ENCODE measurements around the gene MCTP1. TPM values are rescaled to one million over a fixed set of nuclear protein-coding genes. Genes with fewer than 3 reads are reported as not detected.

MCTP1 gene
- total RNA-seq, 4 donors from 2014 or later = 3.3 to 31.4 (median 13.4) TPM

DNA sequence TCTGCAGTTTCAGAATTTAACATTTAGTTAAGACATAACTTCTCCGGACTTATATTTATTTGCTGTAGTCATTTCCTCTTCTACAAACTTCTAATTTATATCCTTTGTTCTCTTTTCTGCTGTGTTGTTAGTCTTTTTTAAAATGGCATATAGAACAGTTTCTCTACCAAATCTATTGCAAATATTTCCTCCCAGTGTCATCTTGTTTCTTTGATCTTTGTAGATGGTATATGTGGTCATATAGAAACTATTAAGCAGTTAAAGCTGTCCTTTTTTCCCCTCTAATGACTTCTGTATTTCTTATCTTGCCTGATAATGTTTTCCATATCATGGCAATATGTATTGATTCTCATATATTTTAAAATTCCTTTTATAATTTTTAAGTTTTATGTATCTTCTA, 264.5 kb downstream of the MCTP1 start:
- intact Hi-C loops (cut with DNase I; ENCODE audit: low total_unique reads) = no loop called here
- TF ChIP-seq, protein P1, sequence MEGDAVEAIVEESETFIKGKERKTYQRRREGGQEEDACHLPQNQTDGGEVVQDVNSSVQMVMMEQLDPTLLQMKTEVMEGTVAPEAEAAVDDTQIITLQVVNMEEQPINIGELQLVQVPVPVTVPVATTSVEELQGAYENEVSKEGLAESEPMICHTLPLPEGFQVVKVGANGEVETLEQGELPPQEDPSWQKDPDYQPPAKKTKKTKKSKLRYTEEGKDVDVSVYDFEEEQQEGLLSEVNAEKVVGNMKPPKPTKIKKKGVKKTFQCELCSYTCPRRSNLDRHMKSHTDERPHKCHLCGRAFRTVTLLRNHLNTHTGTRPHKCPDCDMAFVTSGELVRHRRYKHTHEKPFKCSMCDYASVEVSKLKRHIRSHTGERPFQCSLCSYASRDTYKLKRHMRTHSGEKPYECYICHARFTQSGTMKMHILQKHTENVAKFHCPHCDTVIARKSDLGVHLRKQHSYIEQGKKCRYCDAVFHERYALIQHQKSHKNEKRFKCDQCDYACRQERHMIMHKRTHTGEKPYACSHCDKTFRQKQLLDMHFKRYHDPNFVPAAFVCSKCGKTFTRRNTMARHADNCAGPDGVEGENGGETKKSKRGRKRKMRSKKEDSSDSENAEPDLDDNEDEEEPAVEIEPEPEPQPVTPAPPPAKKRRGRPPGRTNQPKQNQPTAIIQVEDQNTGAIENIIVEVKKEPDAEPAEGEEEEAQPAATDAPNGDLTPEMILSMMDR (IDR thresholded peaks at IDR 0.05) = no peak
- TF ChIP-seq POLR2AphosphoS5 (IDR thresholded peaks at IDR 0.05) (no peak), EP300 (IDR thresholded peaks at IDR 0.05; ENCODE audit: low read depth) (no peak), POLR2A (IDR thresholded peaks at IDR 0.05) (no peak)

DNA sequence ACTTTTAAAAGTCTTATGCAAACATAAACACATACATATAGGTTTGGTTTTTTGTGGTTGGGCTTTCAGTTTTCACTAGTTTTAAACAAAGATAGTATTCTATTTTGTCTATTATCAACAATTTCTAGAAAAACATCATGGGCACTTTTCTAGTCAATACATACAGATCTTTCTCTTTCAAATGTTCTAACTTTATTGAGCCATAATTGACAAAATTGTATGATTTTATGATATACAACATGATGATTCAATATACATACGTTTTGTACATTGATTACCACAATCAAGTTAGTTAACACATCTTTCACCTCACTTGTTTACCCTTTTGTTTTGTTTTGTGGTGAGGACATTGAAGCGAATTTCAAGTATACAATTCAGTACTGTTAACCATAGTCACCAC, 265.9 kb downstream of the MCTP1 start:
- TF ChIP-seq EP300 (IDR thresholded peaks at IDR 0.05; ENCODE audit: low read depth) = no peak
- TF ChIP-seq POLR2AphosphoS5 (IDR thresholded peaks at IDR 0.05) = no peak
- TF ChIP-seq, protein P1 (IDR thresholded peaks at IDR 0.05) = no peak
- TF ChIP-seq POLR2A (IDR thresholded peaks at IDR 0.05) = no peak
- no peak for DNase-seq
- no peak overlapping the region for H3K27ac ChIP-seq
- H3K4me1 ChIP-seq = no peaks in the 10 kb centered on the region
- no peak overlapping the region for H3K4me3 ChIP-seq
- WGBS, 2 donors (ENCODE audit: low coverage in 1 of 2) = 26 to 44% methylated on average over 2 of the region's 2 CpGs
- in situ Hi-C loops (cut with MboI; ENCODE audit: low pct_ligation_motif_present in 1 of 4, low pct_unique_long_range_greater_than_20kb in 1 of 4, low sequenced_read_pairs in 3 of 4) = no loop called here
- no peaks in the 10 kb centered on the region for H3K36me3 ChIP-seq
- intact Hi-C loops (cut with DNase I; ENCODE audit: low total_unique reads) = no loop called here
- no peaks in the 10 kb centered on the region for H3K9me3 ChIP-seq
- no peaks in the 10 kb centered on the region for H3K27me3 ChIP-seq

More for the DNA sequence above, 264.5 kb downstream of the MCTP1 start:
- in situ Hi-C loops (cut with MboI; ENCODE audit: low pct_ligation_motif_present in 1 of 4, low pct_unique_long_range_greater_than_20kb in 1 of 4, low sequenced_read_pairs in 3 of 4) = no loop called here
- DNase-seq = no peak
- H3K4me1 ChIP-seq = no peaks in the 10 kb centered on the region
- H3K4me3 ChIP-seq = no peak overlapping the region
- no peak overlapping the region for H3K27ac ChIP-seq
- no peaks in the 10 kb centered on the region for H3K36me3 ChIP-seq
- 0 to 19% methylated on average over 1 of the region's 1 CpG for WGBS, 2 donors (ENCODE audit: low coverage in 1 of 2)
- no peaks in the 10 kb centered on the region for H3K9me3 ChIP-seq
- no peaks in the 10 kb centered on the region for H3K27me3 ChIP-seq

DNA sequence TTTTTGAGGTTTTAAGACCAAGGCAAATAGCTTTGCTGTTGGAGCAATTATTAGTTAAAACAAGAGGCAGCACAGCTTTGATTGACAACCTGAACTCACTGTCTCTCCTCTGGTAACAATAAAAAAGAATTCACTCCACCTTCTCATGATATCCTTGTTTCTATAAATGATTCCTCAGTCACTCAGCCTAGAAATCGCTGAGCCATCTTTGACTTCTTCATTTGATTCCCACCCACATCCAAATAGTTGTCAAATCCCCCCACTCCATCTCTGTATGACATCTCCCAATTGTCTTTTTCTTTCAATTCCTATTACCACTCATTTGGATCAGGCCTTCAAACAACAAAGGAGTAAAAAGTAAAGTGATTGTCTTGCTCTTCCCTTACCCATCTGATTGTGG, 266.4 kb downstream of the MCTP1 start:
- DNase-seq = no peak
- Histone ChIP-seq H3K4me1 (no peaks in the 10 kb centered on the region), H3K4me3 (no peak overlapping the region), H3K9me3 (no peaks in the 10 kb centered on the region), H3K27me3 (no peaks in the 10 kb centered on the region), H3K36me3 (no peaks in the 10 kb centered on the region), H3K27ac (no peak overlapping the region)
- intact Hi-C loops (cut with DNase I; ENCODE audit: low total_unique reads) = no loop called here
- no peak for TF ChIP-seq EP300 (IDR thresholded peaks at IDR 0.05; ENCODE audit: low read depth)
- in situ Hi-C loops (cut with MboI; ENCODE audit: low pct_ligation_motif_present in 1 of 4, low pct_unique_long_range_greater_than_20kb in 1 of 4, low sequenced_read_pairs in 3 of 4) = no loop called here
- 89 to 100% methylated on average over 1 of the region's 1 CpG for WGBS, 2 donors (ENCODE audit: low coverage in 1 of 2)

DNA sequence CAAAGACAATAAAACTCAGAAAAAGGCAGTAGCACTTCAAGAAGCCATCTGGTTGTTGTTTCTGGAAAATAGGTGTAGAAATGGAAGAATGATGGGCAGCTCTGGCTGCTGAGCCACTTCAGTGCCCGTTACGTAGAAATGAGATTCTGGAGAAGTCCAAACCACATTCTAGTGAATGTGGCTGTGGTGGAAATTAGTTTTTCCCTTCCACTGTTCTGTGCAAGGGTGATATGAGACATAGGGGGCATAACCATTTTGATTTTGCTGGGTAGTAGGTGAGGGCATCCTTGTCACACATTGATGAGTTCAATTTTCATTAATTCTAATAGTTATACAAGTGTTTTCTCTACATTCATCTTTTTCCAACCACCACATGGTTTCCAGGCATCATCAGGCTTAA, 275.1 kb downstream of the MCTP1 start:
- Histone ChIP-seq H3K4me1 (no peaks in the 10 kb centered on the region), H3K27me3 (no peaks in the 10 kb centered on the region), H3K4me3 (no peak overlapping the region), H3K9me3 (no peaks in the 10 kb centered on the region), H3K27ac (no peak overlapping the region), H3K36me3 (no peaks in the 10 kb centered on the region)
- TF ChIP-seq, protein P1 (IDR thresholded peaks at IDR 0.05) = no peak
- no peak for TF ChIP-seq POLR2AphosphoS5 (IDR thresholded peaks at IDR 0.05)
- DNase-seq = no peak
- intact Hi-C loops (cut with DNase I; ENCODE audit: low total_unique reads) = no loop called here
- in situ Hi-C loops (cut with MboI; ENCODE audit: low pct_ligation_motif_present in 1 of 4, low pct_unique_long_range_greater_than_20kb in 1 of 4, low sequenced_read_pairs in 3 of 4) = no loop called here
- 86 to 89% methylated on average over 2 of the region's 2 CpGs for WGBS, 2 donors (ENCODE audit: low coverage in 1 of 2)

DNA sequence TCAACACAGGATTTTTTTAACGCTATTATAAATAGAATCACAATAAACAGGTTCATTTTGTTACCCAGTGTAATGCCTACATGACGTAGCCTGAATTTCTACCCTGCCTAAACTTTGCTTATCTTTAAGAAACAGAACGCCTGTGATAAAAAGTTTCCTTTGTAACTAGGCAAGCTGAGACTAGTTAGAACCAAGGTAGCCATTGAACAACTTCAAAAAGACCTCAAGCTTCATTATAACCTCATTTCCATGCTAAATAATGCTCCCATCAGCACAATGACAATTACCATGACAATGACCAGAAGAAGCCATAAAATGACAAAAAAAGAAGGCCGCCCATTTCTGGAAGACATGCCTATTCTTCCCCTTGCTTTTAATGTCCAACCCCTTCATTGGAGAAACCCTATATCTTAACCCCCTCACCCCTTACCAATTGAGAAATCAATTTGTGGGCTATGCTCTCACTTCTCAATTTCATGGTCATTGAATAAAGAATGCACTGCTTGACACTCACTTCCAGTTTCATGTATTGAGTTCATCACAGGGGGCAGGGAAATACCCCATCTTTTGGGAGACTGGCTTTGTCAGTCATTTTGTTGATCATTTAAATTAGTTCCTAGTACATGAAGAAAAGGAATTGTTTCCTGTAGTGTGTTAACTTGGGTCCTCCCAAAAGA, 276.8 kb downstream of the MCTP1 start:
- no peaks in the 10 kb centered on the region for H3K36me3 ChIP-seq
- no peaks in the 10 kb centered on the region for H3K4me1 ChIP-seq
- no peaks in the 10 kb centered on the region for H3K27me3 ChIP-seq
- no peak overlapping the region for H3K27ac ChIP-seq
- H3K9me3 ChIP-seq = peaks cover 3% of the 10 kb centered on the region in 2 donors
- in situ Hi-C loops (cut with MboI; ENCODE audit: low pct_ligation_motif_present in 1 of 4, low pct_unique_long_range_greater_than_20kb in 1 of 4, low sequenced_read_pairs in 3 of 4) (no loop called here), intact Hi-C loops (cut with DNase I; ENCODE audit: low total_unique reads) (no loop called here)
- no peak for TF ChIP-seq POLR2AphosphoS5 (IDR thresholded peaks at IDR 0.05)
- no peak for TF ChIP-seq POLR2A (IDR thresholded peaks at IDR 0.05)
- TF ChIP-seq, protein P1 (IDR thresholded peaks at IDR 0.05) = no peak
- no peak for TF ChIP-seq EP300 (IDR thresholded peaks at IDR 0.05; ENCODE audit: low read depth)
- H3K4me3 ChIP-seq = no peak overlapping the region
- DNase-seq = no peak
- 69 to 81% methylated on average over 4 of the region's 4 CpGs for WGBS, 2 donors (ENCODE audit: low coverage in 1 of 2)

Data from transverse colon (tissue), 4 donors.